Skin of body (tissue), 3 donors: Measurements from ENCODE around the gene API5. TPM values are rescaled to one million over a fixed set of nuclear protein-coding genes. Genes with fewer than 3 reads are reported as not detected.

ENCODE experiments used
- DNase-seq: peaks from one replicate; lab custom pipeline; 2025; lab: John Stamatoyannopoulos, UW
- small RNA-seq: library from RNA; depleted of rRNA; stranded (forward); fragments of <200 nt; gene quantifications from one replicate; pipeline ENCODE3, GENCODE V24; 2014; ENCODE audit warnings: low replicate concordance
- total RNA-seq: library from RNA; depleted of rRNA; stranded (reverse); fragments of >200 nt; gene quantifications from one replicate; pipeline ENCODE4 v1.2.3, GENCODE V29; 2014

The API5 gene
- total RNA-seq, 1 donor from 2014 or later = 72.5 TPM

- DNase-seq = no peak
Measured at GRCh38 chr11:43359422-43359818, 47.6 kb downstream of the API5 start.

GRCh38 chr11:43360361-43361032 lies 48.7 kb downstream of the API5 start:
- no peak for DNase-seq

GRCh38 chr11:43366677-43367076 lies 54.9 kb downstream of the API5 start:
- DNase-seq = no peak

- DNase-seq = no peak
Measured at GRCh38 chr11:43367382-43368178, 55.8 kb downstream of the API5 start.

GRCh38 chr11:43376065-43376464 lies 64.3 kb downstream of the API5 start:
- no peak for DNase-seq

- no peak for DNase-seq
Measured at GRCh38 chr11:43376594-43376993, 64.8 kb downstream of the API5 start.

- no peak for DNase-seq
Measured at GRCh38 chr11:43377389-43377788, 65.6 kb downstream of the API5 start.

- no peak for DNase-seq
Measured at GRCh38 chr11:43378897-43379296, 67.1 kb downstream of the API5 start.

GRCh38 chr11:43381802-43382201 lies 70.0 kb downstream of the API5 start:
- DNase-seq = no peak

- DNase-seq = no peak
Measured at GRCh38 chr11:43382614-43383013, 70.8 kb downstream of the API5 start.

GRCh38 chr11:43384393-43384792 lies 72.6 kb downstream of the API5 start:
- DNase-seq = no peak

GRCh38 chr11:43392713-43393112 lies 80.9 kb downstream of the API5 start:
- no peak for DNase-seq

GRCh38 chr11:43393765-43394355 lies 82.1 kb downstream of the API5 start:
- DNase-seq = no peak

Small RNA genes within 50 kb of the gene (small RNA-seq; reads per million reads assigned to genes)
- gene RF00019 = not detected

Other genes starting within 250 kb of the API5 start
- 126 TPM for gene TTC17, start 46.9 kb downstream of the API5 start, total RNA-seq